MCF 10A (cell line): ENCODE results near the gene TPK1. TPM values are rescaled to one million over a fixed set of nuclear protein-coding genes. Genes with fewer than 3 reads are reported as not detected.
A peak's percentile ranks its signal among the peaks of the same experiment; 100 is the strongest.

ENCODE experiments used
- BruUV-seq: library from RNA; stranded (reverse); fragments of 400-500 nt; replicated peaks from 2 replicates; lab custom pipeline; 2021; lab: Mats Ljungman, UMichigan
- CTCF ChIA-PET: fragments of 300-600 bp; sonication (Branson Sonifier 250); formaldehyde crosslinking; extraction: SDS; loops from one replicate; lab custom pipeline; 2021; ENCODE audit warnings: antibody characterized with exemption, inconsistent platforms; lab: Yijun Ruan, JAX
- POLR2A ChIA-PET: fragments of 300-600, 350-650 bp; sonication (Branson Sonifier 250); formaldehyde crosslinking; extraction: SDS; loops from one replicate; lab custom pipeline; 2020; ENCODE audit warnings: antibody characterized with exemption, inconsistent platforms; lab: Yijun Ruan, JAX
- DNase-seq: peaks from one replicate; pipeline ENCODE4 v3.0.0-alpha.2; 2018; ENCODE audit not compliant: unreplicated experiment
- H3K27ac Mint-ChIP-seq: one replicate; pipeline ENCODE4 v1.8.0; 2022; ENCODE audit warnings: mild to moderate bottlenecking, low read depth, mixed read lengths; ENCODE audit not compliant: unreplicated experiment
- H3K27me3 Mint-ChIP-seq: one replicate; pipeline ENCODE4 v1.8.0; 2022; ENCODE audit warnings: mixed read lengths; ENCODE audit not compliant: insufficient read depth, unreplicated experiment
- H3K36me3 Mint-ChIP-seq: one replicate; pipeline ENCODE4 v1.8.0; 2022; ENCODE audit warnings: mild to moderate bottlenecking, moderate library complexity, mixed read lengths; ENCODE audit not compliant: insufficient read depth, unreplicated experiment
- H3K4me1 Mint-ChIP-seq: one replicate; pipeline ENCODE4 v1.8.0; 2022; ENCODE audit warnings: mixed read lengths; ENCODE audit not compliant: insufficient read depth, unreplicated experiment
- H3K4me3 Mint-ChIP-seq: one replicate; pipeline ENCODE4 v1.8.0; 2022; ENCODE audit warnings: mild to moderate bottlenecking, moderate library complexity, mixed read lengths; ENCODE audit not compliant: unreplicated experiment
- H3K9me3 Mint-ChIP-seq: one replicate; pipeline ENCODE4 v1.8.0; 2022; ENCODE audit warnings: mixed read lengths; ENCODE audit not compliant: unreplicated experiment
- CTCF ChIP-seq: fragments of 200-600 bp; IDR thresholded peaks from one replicate; pipeline ENCODE4 v1.8.0; 2022; ENCODE audit warnings: antibody characterized with exemption, mild to moderate bottlenecking; ENCODE audit not compliant: unreplicated experiment
- intact Hi-C: fragments of 100-400 bp; cut with micrococcal nuclease; formaldehyde crosslinking; loops from 2 replicates; pipeline ENCODE4 v1.14.1; 2022
- total RNA-seq: library from RNA; stranded (reverse); gene quantifications from 2 replicates; pipeline ENCODE4 v1.2.3, GENCODE V29; 2022

The TPK1 gene
- total RNA-seq, 1 experiment from 2014 or later: 8.8 TPM

GRCh38 chr7:144408121-144408520 is 427.7 kb downstream of the TPK1 start:
- peak overlapping the region; percentile 80 for H3K27ac Mint-ChIP-seq
- CTCF ChIA-PET: interaction anchor here (0.7 kb wide), 1 partner anchor 259 kb away, joined by 4 read pairs; no protein-coding TSS in a partner anchor
- peaks cover 23% of the 10 kb centered on the region for H3K4me1 Mint-ChIP-seq
- POLR2A ChIA-PET: interaction anchor here (0.6 to 0.7 kb wide), 2 partner anchors 28 to 404 kb away, joined by 3 read pairs; no protein-coding TSS in a partner anchor
- peak; percentile 62 for DNase-seq
- H3K36me3 Mint-ChIP-seq: no peaks in the 10 kb centered on the region
- BruUV-seq: no TSS peak
- no peaks in the 10 kb centered on the region for H3K9me3 Mint-ChIP-seq
- H3K4me3 Mint-ChIP-seq: peak overlapping the region; percentile 45
- TF ChIP-seq CTCF: no peak
- intact Hi-C loops: loop anchor here (1.0 kb wide), 1 partner anchor 29 kb away; no protein-coding TSS in a partner anchor
- H3K27me3 Mint-ChIP-seq: no peaks in the 10 kb centered on the region

DNA sequence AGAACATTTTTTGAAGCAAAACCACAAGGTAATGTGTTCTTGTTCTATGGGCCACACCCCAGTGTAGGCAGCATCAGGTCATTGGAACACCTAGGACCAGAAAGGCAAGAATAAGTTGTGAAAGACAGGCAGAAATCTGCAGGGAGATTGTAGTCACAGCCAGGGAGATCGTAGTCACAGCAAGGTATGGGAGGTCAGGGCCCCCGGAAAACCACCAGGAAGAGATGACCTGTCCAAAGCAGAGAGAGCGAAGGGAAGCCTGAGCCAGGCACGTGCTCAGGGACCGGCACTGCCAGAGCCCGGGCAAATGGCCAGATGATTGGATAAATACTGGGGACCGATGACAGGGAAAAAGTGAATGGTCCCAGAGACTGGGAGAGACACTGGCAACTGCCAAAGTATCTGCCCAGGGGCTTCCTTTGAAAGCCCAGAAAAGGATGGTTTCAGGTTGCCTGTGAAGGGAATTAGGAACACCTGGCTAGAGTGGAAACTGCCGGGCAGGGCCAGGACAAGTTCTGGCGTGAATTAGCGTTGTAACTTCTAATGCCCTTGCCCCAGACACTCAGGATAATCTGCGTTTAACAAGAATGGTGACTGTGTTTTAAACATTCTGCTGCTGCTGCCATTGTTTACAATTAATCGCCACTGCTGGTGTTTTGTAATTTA is 428.5 kb downstream of the TPK1 start:
- peak overlapping the region; percentile 49 for H3K4me3 Mint-ChIP-seq
- H3K36me3 Mint-ChIP-seq: no peaks in the 10 kb centered on the region
- no peak for TF ChIP-seq CTCF
- no peaks in the 10 kb centered on the region for H3K27me3 Mint-ChIP-seq
- ChIA-PET POLR2A (interaction anchor here (0.7 kb wide), 1 partner anchor 405 kb away, joined by 3 read pairs; no protein-coding TSS in a partner anchor), CTCF (interaction anchor here (0.7 to 4.0 kb wide), 3 partner anchors 15 to 260 kb away, joined by 4 to 30 read pairs (median 10); no protein-coding TSS in a partner anchor)
- peak; percentile 81 for DNase-seq
- intact Hi-C loops: no loop called here
- H3K27ac Mint-ChIP-seq: peak overlapping the region; percentile 80
- no peaks in the 10 kb centered on the region for H3K9me3 Mint-ChIP-seq
- peaks cover 23% of the 10 kb centered on the region for H3K4me1 Mint-ChIP-seq
- no TSS peak for BruUV-seq

- intact Hi-C loops: no loop called here
Measured at GRCh38 chr7:144404946-144405345, 430.9 kb downstream of the TPK1 start.

More at GRCh38 chr7:144404946-144405345, 430.9 kb downstream of the TPK1 start:
- no peaks in the 10 kb centered on the region for H3K36me3 Mint-ChIP-seq
- CTCF ChIA-PET: interaction anchor here (0.6 to 4.0 kb wide), 3 partner anchors 13 to 35 kb away, joined by 3 to 30 read pairs (median 10); no protein-coding TSS in a partner anchor
- no peak overlapping the region for H3K4me3 Mint-ChIP-seq
- BruUV-seq: no TSS peak
- H3K27ac Mint-ChIP-seq: no peak overlapping the region
- H3K9me3 Mint-ChIP-seq: no peaks in the 10 kb centered on the region
- H3K4me1 Mint-ChIP-seq: peaks cover 23% of the 10 kb centered on the region
- POLR2A ChIA-PET: interaction anchor here (0.8 to 0.9 kb wide), 2 partner anchors 10 to 11 kb away, joined by 3 to 5 read pairs; no protein-coding TSS in a partner anchor
- no peak for TF ChIP-seq CTCF
- H3K27me3 Mint-ChIP-seq: no peaks in the 10 kb centered on the region
- DNase-seq: no peak
